ENCODE results near the gene CFAP58. TPM values are rescaled to one million over a fixed set of nuclear protein-coding genes. Genes with fewer than 3 reads are reported as not detected.

The CFAP58 gene
- total RNA-seq, 1 experiment from 2014 or later = 0.63 TPM

GRCh38 chr10:104446151-104446550 is 92.5 kb downstream of the CFAP58 start:
- Histone ChIP-seq H4K91ac (ENCODE audit: insufficient read length, low read depth, low read length) (no peak overlapping the region), H3K23me2 (ENCODE audit: insufficient read length, low read depth, low read length, poor library complexity, severe bottlenecking) (no peaks in the 10 kb centered on the region), H3K9ac (ENCODE audit: extremely low read depth, insufficient read length, low read length) (no peak overlapping the region), H3K56ac (ENCODE audit: insufficient read length, low read depth, low read length) (no peak overlapping the region), H3K27ac (ENCODE audit: insufficient read length, low read depth, low read length) (no peak overlapping the region), H3K27me3 (ENCODE audit: insufficient read depth, low read length) (no peaks in the 10 kb centered on the region), H4K8ac (replicated peaks; ENCODE audit: insufficient read length, low read depth, low read length) (no peak overlapping the region), H3K9me3 (ENCODE audit: control insufficient read depth, low read depth, low read length) (no peaks in the 10 kb centered on the region), H3K23ac (ENCODE audit: insufficient read length, low read depth, low read length) (no peak overlapping the region), H2BK12ac (ENCODE audit: insufficient read length, low read depth, low read length) (no peak overlapping the region), H3K4me1 (ENCODE audit: insufficient read depth, low read length) (peaks cover 3% of the 10 kb centered on the region; the same call in 1 of the 2 replicates), H3K4ac (ENCODE audit: low read depth, low read length) (no peak overlapping the region), H3K79me2 (ENCODE audit: insufficient read depth, low read length) (no peaks in the 10 kb centered on the region), H2BK15ac (ENCODE audit: low read depth, low read length) (no peak overlapping the region), H3K18ac (ENCODE audit: insufficient read length, low read depth, low read length) (no peak overlapping the region), H2BK5ac (ENCODE audit: insufficient read length, low read length) (no peak overlapping the region), H2BK20ac (ENCODE audit: low read depth, low read length, poor library complexity, severe bottlenecking) (no peak overlapping the region), H2AK5ac (ENCODE audit: insufficient read length, low read length) (no peak overlapping the region), H2AFZ (ENCODE audit: low read length) (no peak overlapping the region), H2BK120ac (ENCODE audit: low read depth, low read length, poor library complexity, severe bottlenecking) (no peak overlapping the region), H3K4me2 (ENCODE audit: insufficient read depth, insufficient read length, low read length) (no peak overlapping the region), H3K14ac (ENCODE audit: insufficient read depth, low read length) (no peak overlapping the region), H3K79me1 (ENCODE audit: insufficient read depth, low read depth, low read length, poor library complexity, severe bottlenecking) (no peaks in the 10 kb centered on the region), H4K20me1 (ENCODE audit: control insufficient read depth, insufficient read depth, insufficient read length) (no peaks in the 10 kb centered on the region), H3T11ph (ENCODE audit: low read length) (no peak overlapping the region), H4K5ac (ENCODE audit: insufficient read length, low read depth, low read length) (no peak overlapping the region)
- Mint-ChIP-seq H3K36me3 (ENCODE audit: insufficient read depth in 1 of 3, low read depth in 3 of 3) (no peaks in the 10 kb centered on the region), H3K9me3 (no peaks in the 10 kb centered on the region), H3K27me3 (ENCODE audit: low read depth) (no peaks in the 10 kb centered on the region), H3K4me3 (no peak overlapping the region), H3K4me1 (peaks cover 9 to 20% of the 10 kb centered on the region in 2 experiments), H3K27ac (no peak overlapping the region)
- no CpG with 5 or more reads among the region's 1 CpG for WGBS (ENCODE audit: extremely low coverage, insufficient read length, low lambda C conversion rate)
- no peak for TF ChIP-seq CTCF (conservative IDR thresholded peaks at IDR 0.05)
- no peak for DNase-seq
